WI38 (cell line): ENCODE results near the gene TMEM18.

Source experiments
- H3K4me3 ChIP-seq: 2 replicates; pipeline ENCODE4 v1.5.1; 2011; ENCODE audit warnings: low read depth, mild to moderate bottlenecking, control low read depth, low read length
- TF ChIP-seq, protein P1 (sequence below): IDR thresholded peaks from 2 replicates; pipeline ENCODE4 v1.5.1; 2012; ENCODE audit warnings: low read depth, mild to moderate bottlenecking, control low read depth, low read length

Gene TMEM18

DNA sequence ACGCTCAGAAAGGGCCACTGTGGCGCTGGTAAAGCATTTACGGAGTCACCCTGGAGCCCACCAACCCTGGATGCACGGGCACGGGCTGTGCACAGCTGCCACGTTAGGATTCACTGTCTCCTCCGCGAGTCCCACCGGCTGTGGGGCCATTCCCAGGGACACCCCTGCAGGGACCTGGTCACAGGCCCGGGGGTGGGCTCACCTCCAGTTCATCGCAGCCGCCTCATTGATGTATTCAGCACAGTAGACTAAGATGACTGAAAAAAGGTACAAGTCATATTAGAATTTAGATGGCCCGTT, 4.7 kb downstream of the TMEM18 start:
- TF ChIP-seq, protein P1, sequence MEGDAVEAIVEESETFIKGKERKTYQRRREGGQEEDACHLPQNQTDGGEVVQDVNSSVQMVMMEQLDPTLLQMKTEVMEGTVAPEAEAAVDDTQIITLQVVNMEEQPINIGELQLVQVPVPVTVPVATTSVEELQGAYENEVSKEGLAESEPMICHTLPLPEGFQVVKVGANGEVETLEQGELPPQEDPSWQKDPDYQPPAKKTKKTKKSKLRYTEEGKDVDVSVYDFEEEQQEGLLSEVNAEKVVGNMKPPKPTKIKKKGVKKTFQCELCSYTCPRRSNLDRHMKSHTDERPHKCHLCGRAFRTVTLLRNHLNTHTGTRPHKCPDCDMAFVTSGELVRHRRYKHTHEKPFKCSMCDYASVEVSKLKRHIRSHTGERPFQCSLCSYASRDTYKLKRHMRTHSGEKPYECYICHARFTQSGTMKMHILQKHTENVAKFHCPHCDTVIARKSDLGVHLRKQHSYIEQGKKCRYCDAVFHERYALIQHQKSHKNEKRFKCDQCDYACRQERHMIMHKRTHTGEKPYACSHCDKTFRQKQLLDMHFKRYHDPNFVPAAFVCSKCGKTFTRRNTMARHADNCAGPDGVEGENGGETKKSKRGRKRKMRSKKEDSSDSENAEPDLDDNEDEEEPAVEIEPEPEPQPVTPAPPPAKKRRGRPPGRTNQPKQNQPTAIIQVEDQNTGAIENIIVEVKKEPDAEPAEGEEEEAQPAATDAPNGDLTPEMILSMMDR, result no peak
- H3K4me3 ChIP-seq, result no peak overlapping the region

DNA sequence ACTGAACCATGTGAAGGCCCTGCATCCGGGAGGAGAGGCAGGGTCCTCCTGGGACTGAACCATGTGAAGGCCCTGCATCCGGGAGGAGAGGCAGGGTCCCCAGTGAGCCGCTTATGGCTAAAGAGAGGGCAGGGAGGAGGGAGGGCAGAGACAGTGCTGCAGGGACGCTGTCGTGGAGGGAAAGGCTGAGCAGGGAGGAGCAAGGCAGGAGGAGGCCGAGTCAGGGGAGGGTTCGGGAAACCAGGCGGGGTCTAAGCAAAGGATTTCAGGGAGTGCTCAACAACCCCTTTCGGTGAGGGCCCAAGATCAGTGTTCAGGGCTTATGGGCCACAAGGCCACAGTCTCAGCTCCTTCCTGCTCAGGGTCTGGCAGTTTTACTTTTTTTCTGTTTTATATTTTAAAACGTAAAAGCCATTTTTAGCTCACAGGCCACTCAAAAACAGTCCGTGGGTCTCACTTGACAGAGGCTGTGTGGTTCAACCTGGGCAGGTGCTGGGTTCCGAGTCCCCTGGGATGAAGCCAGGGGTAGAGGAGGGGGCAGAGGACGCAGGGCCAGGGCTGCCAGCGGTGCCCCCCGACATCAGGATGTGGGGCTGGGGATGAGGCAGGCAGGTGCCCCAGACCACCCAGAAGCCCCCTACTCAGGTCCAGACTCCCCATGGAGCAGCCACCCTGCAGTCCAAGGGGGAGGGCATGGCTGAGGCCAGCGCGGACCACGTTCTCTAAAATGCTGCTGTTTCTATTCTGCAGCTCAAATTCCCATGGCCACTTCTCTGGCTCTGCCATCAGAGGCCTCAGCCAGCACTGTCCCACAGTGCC, 5.2 kb downstream of the TMEM18 start:
- TF ChIP-seq, protein P1, result no peak
- no peak overlapping the region for H3K4me3 ChIP-seq

DNA sequence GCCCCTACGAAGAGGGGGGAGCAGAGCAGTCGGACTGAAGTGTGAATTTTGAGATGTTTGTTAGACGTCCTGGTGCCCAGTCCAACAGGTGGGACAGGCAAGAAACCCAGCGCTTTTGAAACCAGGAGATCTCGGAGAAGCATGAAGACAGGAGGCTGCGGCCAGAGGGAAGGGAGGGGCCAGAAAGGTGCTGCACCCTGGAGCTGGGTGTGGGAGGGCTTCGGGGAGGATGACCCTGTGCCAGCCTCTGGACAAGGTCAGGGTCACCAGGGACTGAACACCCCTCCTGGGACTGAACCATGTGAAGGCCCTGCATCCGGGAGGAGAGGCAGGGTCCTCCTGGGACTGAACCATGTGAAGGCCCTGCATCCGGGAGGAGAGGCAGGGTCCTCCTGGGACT, 6.1 kb downstream of the TMEM18 start:
- no peak overlapping the region for H3K4me3 ChIP-seq
- TF ChIP-seq, protein P1, result no peak

DNA sequence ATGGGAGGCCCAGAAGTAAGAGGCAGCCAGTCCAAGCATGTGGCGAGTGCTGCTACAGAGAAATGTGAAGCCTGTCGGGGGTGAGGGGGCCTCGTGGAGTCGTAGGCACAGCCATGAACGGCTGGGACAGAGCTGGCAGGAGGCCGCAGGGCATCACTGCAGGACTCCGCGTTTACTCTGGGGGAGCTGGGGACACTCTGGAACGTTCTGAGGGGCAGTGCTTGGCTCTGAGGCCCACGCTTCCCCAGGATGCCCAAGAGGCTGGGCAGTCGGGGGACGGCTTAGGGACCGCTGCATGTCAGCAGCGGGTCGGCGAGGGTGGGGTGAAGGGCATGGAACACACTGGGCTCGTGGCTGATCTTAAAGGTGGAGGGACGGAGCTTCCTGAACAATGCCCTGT, 6.6 kb downstream of the TMEM18 start:
- TF ChIP-seq, protein P1, result no peak
- H3K4me3 ChIP-seq, result no peak overlapping the region

DNA sequence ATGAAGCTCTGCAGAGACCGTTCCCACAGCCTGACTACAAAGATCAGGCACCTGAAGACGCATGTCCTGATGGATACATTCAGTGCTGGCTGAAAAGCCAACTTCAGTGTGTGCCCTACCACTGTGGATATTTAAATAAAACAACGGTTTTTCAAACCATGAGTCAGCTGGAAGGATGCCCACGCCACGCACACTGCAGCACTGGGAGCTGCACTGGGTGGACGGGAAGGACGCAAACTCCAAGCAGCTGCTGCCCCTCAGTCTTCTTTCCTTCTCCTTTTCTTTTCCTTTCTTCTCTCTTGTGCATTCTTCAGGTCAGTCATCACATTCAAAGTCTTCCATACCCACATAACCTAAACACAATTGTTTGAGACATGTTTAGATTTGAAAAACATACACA, 7.9 kb downstream of the TMEM18 start:
- TF ChIP-seq, protein P1, result no peak

DNA sequence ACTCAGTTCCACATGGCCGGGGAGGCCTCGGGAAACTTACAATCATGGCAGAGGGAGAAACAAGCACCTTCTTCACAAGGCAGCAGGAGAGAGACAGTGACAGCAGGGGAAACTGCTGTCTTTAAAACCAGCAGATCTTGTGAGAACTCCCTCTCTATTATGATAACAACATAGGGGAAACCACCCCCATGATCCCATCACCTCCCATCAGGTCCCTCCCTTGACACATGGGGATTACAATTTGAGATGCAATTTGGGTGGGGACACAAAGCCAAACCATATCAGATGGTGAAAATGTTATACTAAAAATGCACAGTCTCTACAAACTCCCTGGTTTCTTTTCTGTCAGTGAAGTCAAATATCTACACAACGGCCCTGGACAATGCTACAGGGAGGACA, 9.2 kb downstream of the TMEM18 start:
- H3K4me3 ChIP-seq, result no peak overlapping the region
- TF ChIP-seq, protein P1, result no peak

More for the DNA sequence above, 7.9 kb downstream of the TMEM18 start:
- no peak overlapping the region for H3K4me3 ChIP-seq

DNA sequence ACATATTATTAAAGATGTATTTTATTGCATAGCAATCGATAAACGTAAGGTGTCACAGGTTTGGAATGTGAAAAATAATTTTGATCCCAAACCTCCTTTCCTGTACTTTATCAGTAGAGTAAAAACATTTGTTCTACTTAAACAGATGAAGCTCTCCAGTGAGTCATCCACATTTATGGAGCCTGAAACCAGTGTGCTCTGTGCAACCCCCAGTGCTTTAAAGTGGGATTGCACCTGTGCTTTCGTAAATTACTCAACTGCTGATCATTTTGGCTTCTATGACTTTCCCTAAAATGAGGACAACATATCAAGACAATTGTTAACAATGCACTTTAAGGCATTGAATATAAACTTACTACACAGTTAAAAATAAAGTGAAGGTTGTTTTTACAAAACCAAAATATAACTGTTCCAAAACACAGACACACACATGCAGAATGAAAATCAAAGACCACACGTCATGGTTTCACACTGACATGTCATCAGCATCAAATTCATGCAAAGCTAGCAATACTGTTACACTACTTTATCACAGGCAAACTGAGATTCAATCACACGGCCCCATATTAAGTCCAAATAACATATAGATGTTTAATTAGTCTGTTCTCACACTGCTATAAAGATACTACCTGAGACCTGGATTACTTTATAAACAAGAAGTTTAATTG, 9.7 kb downstream of the TMEM18 start:
- TF ChIP-seq, protein P1, result peak; percentile 63

More for the DNA sequence above, 9.7 kb downstream of the TMEM18 start:
- no peak overlapping the region for H3K4me3 ChIP-seq
